ENCODE measurements around the gene LEF1.

DNA sequence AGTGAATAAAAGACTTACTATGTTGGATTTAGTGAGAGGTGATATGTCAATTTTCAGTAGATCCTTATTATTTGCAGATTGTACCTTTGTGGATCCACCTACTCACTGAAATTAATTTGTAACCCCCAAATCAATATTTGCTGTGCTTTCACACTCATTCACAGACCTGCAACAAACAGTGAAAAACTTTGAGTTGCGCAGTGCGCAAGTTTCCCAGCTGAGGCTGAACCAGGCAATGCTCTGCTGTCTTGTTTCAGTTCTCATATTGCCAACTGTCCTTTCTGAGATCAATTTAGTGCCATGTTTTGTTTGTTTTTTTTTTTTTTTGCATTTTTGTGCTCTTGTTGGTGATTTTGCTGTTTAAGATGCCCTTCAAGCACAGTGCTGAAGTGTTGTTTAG lies 40.8 kb upstream of the LEF1 start:
- no peak for TF ChIP-seq POLR2A (IDR thresholded peaks at IDR 0.05; ENCODE audit: low read depth, low read length)
- TF ChIP-seq TAF1 (IDR thresholded peaks at IDR 0.05; ENCODE audit: low read depth, low read length): no peak
- TF ChIP-seq POLR2AphosphoS5 (IDR thresholded peaks at IDR 0.05; ENCODE audit: low read depth, low read length): no peak
- TF ChIP-seq POU2F2 (IDR thresholded peaks at IDR 0.05; ENCODE audit: low read depth, low read length): no peak
